GM18909 (cell line): ENCODE data around the gene MRPL46.

ENCODE experiments used
- ATAC-seq: cut with Tn5 transposase; IDR thresholded peaks from one replicate; pipeline ENCODE4 v1.9.1; 2021; ENCODE audit warnings: mild to moderate bottlenecking; ENCODE audit not compliant: unreplicated experiment, poor library complexity

The MRPL46 gene

DNA sequence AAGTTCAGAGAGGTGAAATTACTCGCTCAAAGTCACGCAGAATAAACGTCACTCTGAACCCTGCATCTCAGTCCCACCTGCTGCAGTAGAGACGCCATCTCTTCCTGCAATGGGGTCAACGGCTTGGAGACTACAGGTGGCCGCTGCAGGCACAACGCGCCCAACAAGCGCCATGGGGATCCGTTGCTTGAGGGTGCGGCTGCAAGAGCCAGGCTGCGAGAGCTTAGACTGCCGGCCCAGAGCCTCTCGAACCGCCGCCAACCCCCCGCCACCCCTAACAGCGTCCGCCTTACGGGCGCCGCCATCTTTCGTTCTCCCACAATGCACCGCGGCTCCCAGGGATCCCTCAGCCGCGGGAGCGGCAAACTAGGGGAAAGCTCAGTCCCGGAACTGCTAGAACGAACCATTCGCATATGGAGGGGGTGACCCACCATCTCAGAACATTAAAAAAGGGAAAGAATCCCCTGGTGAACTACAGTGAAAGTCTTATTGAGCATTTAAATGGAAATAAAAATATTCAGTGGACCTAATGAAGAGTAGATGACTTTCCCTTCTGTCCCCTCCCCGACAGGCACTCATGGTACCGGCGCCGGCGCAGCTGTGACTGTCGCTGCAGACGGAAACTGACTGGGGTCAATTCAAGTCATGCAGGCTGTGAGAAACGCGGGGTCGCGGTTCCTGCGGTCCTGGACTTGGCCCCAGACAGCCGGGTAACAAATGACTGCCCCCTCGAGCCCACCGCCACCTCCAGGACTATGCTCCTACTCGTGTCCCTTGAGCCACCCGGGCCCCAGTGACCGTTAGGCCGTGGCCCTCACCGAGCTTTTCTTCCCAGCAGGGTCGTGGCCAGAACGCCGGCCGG lies at the start of gene MRPL46, which contains the start of gene MRPS11:
Gene MRPL46, minus strand, starts transcription at position 316 of the 862 bp plus-strand sequence. Its CDS starts 11 bp downstream, at position 305.
Gene MRPS11, plus strand, starts transcription at position 636 of the 862 bp plus-strand sequence. Its CDS starts 10 bp downstream, at position 646.
- peak; percentile 89 for ATAC-seq

DNA sequence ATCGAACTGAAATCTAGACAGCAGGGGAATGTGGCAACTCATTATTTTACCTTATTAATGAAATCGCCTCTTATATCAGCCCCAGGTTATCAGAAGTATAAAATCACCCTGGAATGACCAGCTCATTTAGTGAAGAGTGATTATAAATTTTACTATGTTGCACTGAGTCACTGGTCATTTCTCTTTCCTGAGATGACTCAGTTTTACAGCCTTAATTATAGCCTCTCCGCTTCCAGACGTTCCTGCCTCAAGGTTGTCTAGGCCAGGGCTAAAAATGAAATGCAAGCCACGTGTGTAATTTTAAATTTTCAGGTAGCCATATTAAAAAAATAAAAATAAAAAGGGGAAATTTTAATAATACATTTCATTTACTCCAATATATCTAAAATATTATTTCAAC lies 46.0 kb upstream of the MRPL46 start:
- no peak for ATAC-seq

DNA sequence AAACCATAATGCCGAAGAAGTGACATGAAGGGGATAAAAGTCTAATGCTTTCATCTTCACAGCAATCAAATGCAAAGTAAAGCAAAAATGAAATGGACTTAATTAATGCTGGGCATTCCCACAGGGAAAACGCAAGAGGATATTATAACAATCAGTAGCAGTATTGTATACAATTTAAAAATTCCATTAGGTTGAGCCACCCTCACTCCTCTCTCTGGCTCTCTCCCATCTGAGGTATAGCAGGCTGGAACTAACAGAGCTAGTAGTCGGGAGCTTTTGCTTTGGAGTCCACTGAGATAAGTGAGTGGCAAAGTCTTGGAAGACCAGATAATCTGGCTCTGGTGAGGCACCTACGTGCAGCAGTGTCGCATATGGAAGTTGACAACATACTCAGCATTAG lies 45.4 kb upstream of the MRPL46 start:
- ATAC-seq = no peak

DNA sequence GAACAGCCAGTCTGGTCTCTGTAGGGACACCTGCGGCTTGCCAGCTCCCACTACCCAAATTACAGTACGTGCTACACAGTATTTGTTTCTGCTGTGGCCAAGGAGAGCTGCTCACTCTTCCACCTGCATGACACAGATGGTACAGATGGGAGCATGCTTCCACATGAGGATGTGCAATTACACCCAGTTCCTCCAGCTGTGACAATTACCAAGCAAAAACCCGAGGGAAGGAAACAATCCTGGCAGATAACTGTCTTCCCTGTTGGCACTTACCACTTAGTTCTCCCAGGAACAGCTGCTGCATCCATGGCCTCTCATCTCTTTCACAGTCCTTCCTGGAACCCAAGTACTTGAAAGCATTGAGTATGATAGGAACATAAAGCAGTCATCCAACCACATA lies 44.9 kb upstream of the MRPL46 start:
- no peak for ATAC-seq

DNA sequence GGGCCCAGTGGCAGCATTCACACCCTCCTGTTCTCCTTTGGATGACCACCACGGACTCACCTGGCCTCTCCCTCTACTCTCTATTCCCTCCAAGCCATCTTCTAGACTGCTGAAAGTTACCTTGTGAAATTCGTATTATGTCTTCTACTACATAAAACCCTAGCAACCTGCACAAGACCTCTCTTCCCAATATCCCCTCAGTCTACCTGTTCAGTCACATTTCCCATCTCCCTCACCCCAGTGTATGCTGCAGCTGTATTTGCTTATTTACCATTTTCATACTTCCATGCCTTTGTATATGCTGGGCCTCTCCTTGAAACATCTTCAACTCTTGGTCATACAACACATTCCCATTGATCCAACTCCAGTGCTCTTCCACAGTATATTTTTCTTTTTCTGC lies 44.0 kb upstream of the MRPL46 start:
- ATAC-seq = no peak

DNA sequence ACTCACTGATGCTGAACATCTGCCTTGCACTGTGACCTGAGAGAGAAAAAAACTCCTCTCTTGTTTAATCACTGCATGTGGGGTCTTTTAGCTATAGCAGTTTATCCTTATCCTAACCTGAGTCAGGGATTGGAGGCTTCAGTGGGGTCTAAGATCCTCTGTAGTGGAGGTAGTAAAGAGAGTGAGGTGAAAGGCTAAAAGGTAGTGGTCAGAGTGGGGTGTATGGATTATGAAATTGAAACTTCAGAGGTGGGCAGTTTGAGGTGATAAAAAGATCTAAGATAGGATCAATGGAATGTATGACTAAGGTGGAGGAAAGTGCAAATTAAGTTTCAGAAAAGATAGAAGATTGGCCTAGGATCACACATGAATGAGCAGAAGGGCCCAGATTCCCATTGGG lies 42.8 kb upstream of the MRPL46 start:
- peak; percentile 49 for ATAC-seq

DNA sequence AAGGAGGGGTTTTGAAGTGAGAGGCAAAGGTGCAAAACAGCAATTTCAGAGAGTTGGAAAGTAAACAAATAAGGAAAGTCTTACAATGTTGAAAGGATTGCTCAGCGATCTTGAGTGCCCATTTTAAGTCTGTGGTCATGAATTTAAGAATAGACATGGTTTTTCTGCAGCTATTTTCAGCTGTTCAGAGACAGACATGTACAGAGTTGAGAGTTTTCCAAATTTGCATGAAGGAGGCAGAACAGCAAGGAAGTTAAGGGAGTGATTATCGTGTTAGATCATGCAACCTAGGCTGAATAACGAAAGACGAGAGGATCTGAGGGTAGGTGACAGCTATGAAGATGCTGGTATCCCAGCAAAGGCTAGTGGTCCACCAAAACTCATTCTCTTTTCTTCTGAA lies 42.1 kb upstream of the MRPL46 start:
- no peak for ATAC-seq

DNA sequence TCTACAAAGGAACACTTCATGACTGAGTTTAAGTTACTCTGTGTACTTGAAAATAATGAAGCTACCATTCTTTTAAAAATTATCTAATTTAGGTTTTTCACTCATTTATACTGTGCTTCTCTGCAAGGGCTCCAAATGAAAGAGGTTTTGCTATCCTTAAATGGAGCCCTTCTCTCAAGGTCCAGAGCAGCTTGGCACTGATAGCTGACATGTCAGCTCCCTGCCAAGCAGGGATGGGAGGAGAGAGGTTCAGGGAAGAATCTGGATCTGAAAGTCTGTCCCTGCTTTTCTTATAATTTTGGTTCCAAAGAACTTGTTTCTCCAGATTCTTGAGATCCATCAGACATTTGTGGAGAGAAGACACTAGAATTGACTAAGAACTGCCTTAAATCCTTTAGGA lies 39.4 kb upstream of the MRPL46 start:
- ATAC-seq = no peak

DNA sequence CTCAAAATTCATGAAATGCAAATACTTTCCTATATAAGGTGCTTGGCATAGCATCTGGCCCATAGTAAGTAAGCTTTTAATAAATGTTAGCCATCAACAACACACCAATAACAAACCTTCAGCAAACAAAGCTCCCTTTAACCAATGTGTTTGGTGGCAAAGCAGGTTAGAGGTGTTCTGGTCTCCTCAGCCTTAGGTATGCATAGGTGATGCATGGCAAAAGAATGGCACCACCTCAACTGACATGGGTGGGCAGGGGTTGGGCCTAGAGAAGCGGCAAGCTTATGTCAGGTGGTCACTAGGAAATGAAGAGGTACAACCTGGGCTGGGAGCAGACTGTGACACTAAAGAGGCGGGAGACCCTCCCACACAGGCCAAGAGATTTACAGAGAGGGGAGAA lies 38.5 kb upstream of the MRPL46 start:
- no peak for ATAC-seq

DNA sequence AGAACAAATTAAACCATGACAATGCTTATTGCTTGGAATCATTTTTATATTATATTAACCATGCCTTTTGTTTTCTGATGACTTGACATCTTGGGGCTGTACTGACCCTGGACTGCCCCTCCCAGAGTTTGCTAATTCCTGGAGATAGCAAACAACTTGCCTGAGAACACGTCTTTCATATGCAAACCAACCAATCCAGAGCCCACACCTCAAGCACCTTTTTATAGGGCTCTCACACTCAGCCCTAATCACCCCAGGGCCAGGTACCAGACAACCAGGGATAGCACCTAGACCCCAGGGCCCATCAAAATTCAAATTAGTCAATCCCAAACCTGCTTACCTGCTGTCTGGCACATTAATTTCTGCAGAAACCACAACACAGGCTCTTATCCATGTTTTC lies 37.3 kb upstream of the MRPL46 start:
- ATAC-seq = no peak

DNA sequence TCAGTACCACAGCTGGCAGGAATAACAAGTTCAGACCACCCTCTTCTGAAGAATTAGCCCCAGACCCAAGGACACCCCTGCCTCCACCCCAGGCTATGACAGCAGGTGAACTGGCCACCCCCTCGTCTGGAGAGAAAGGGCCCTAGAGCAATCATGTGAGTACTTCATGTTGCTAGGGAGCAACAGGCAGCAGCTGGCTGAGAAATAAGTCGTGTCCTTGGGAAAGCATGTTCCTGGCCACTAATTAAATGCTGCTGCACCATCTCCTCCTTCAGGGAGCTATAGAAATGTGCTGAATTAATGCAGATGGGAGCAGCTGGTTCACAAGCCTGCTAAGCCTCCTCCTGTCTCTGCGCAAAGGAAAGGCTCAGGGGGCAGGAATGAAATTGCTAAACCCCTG lies 31.8 kb upstream of the MRPL46 start:
- ATAC-seq = no peak

DNA sequence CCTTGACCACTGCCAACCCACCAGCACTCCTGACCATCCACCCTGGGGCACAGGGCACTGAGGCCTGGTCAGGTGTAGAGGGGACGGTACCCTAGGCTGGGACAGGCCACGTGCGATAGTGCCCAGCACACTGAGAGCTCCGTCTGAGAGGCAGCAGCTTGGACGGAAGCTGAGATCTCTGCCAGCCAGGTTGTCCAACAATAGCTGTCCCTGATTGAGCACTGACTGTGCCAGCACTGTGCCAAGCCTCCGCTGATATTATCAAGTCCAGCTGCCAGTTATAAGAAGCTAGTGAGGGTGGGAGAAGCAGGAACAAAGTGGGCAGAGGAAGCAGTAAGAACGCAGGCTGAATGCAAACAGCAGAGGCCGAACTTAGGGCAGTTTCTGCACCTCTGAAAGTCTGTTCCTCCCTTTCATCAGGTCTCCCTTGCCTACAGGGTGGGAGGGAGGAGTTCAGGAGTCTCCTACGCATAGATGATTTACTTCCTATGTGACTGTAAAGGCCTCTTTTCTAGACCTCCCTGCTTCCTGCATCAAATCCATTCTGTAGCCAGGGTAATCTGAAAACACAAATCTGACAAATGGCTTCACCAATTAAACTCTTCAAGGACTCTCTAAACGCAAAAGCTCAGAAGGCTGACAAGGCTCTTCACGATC lies 30.0 kb upstream of the MRPL46 start:
- no peak for ATAC-seq

DNA sequence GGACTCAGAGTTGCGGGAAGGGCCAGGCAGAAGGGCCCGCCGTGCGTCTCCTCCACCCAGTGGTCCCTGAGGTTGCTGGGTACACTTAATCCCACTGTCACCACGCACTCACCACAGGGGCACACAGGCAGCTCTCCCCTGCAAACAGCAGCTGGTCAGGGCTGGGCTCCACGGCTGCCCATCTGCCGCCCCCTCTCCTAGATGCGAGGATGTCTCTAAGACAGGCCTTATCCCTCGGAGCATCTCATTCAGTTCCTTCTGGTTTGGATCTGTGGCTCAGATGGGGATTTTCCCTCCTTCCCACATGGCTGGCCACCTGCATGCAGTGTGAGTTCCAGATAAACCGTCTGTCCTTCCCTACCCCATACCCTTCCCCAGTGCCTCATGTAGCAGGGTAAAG lies 26.7 kb upstream of the MRPL46 start:
- ATAC-seq = no peak

DNA sequence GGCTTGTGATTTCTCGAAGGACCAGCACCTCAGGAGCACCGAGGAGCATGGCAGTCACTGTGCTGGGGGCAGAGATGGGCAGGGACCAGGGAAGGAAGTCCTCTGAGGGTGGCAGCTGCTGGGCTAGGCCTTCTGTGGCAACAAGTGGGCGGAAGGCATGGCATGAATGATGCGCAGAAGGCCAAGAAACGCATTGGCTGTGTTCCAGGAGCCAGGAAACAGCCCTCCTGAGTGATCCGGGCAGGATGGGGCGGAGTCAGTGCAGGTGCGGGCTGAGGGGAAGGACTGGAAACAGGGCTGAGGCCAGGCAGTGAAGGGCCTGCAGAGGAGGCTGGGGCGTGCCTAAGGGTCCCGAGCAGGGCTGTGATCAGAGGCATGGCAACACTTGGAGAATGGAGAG lies 24.0 kb upstream of the MRPL46 start:
- no peak for ATAC-seq

DNA sequence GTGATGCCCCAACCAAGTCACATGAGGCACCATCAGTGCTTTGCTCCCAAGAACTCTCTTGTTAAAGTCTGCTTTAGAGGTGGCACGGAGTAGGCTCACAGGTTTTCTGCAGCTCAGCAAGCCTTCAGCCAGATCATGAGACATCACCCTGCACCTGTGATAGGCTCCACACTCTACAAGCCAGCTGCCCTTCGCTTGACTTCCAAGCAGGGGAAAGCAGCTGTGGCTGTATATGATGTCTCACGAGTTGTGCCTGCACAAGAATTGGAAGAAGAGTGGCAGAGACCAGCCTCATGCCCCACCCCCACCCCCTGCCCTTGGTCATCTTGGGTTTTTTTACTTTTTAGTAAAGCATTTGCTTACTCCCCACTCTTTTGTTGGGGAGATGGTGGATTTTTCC lies 22.8 kb upstream of the MRPL46 start:
- no peak for ATAC-seq

DNA sequence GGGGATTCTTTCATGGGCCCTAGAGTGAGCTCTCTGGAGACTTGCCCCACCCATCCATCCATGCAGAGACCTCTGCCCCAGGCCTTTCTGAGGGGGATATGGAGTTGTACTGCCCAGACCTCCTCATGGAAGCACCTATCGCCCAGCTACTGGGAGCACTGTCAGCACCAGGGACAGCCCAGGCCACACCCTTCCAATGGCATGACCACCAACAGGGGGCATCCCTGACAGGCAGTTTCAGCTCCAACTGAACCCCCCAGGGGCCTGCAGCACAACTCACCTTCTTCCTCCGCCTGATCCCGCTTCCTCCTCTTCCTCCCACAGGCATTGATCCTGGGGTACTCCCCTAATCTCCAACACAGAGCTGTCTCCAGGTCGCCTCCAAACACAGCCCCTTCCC lies 22.1 kb upstream of the MRPL46 start:
- ATAC-seq = no peak

DNA sequence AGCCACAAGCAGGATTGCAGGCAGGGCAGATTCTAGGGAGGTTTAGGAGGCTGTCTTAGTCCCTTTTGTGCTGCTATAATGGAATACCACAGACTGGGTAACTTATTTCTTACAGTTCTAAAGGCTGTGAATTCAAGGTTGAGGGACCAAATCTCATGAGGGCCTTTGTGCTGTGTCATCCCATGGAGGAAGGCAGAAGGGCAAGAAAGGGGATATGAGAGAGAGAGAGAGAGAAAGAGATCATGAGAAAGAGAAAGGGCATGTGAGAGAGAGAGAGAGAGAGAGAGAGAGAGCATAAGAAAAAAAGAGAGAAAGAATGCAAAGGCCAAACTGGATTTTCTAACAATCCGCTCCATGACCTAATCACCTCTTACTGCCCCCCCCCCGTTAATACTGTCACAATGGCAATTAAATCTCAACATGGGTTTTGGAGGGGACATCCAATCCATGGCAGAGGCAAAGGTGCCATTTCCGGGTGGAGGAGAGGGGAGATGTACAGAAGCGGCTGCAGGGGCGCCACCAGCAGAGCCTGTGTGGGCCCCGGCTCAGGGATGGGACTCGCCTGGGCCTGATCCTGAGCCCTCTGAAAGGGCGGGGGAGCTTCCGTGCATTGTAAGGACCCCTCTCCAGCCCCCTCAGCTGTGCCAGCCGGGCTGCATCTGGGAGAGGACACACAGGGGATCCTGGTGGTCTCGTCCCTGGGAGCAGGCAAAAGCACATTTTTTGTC lies 20.8 kb upstream of the MRPL46 start:
- ATAC-seq = no peak

DNA sequence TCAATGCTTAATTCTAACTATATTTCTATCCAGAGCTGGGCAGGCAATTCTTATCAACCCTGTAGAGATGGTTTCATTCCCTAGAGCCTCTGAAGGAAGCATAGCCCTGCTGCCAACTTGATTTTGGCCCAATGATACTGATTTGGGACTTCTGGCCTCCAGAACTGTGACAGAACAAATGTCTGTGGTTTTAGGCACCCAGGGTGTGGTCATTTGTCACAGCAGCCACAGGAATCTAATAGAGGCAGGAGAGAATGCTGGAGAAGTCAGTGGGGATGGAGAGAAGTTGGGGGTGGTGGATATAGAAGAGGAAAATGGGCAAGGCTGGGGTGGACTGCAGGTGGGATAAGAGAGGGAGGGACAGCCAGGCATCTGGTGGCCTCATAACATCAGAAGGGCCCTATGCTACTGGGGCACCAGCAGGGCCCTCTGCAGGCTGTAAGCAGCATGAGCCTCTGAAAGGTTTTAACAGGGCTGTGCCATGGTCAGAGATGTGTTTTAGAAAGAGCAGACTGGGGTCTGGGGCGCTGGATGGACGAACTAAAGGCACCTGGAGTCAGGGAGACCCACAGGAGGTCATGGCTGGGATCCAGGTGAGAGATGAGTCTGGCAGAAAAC lies 20.1 kb upstream of the MRPL46 start:
- no peak for ATAC-seq

DNA sequence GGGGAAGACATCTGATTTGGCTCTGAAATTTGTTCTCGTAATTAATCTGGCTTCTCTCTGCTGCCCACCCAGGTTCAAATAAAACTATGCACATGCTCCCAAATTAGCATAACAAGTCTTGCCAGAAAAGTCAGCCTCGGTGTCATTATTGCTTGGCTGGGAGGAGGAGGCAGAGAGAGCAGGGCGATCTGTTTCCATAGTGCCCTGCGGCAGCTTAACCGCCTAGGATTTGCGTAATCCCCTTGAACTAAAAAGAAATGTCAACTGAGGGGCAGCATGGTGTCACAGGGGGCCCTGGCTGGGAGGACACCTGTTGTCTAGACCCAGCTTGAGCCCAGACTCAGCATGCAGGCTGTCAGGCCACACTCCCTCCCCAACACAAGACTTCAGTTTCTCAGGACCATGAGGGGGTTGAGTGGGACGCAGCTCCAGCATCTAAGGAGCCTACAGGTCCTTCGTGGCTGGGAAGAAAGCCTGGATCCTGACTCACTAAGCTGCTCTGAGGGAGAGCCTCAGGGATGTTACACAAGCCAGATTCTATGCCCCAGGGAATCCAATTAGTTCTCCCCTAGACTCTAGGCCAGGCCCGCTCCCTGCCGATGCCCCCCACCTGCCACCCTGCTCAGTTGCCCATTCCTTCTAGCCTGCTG lies 17.6 kb upstream of the MRPL46 start:
- ATAC-seq = no peak

DNA sequence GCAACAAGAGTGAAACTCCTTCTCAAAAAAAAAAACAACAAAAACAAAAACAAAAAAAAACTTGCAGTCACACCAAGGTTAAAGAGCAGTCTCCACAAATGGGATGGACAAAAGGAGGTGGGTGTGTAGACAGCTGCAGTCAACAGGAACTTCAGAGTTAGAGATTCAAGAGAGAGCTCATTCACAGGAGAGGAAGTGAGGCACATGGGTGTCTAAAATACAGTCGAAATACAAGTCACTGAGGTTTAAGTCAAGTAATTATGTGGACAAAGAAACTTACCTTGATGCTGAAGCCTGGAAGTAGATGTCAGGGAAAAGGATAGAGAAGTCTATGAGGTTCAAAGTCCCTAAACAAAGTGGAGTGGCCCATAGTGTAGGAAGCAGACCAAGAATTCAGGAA lies 15.1 kb upstream of the MRPL46 start:
- ATAC-seq = no peak
